HEK293 (cell line): ENCODE measurements around the gene UBE3A.

ENCODE experiments used
- CTCF ChIA-PET: fragments of 350-600 bp; formaldehyde crosslinking; extraction: SDS; loops from one replicate; lab custom pipeline; 2021; ENCODE audit warnings: antibody characterized with exemption; lab: Yijun Ruan, JAX
- POLR2A ChIA-PET: fragments of 300-600 bp; formaldehyde crosslinking; extraction: SDS; loops from one replicate; lab custom pipeline; 2020; ENCODE audit warnings: antibody characterized with exemption, inconsistent platforms; lab: Yijun Ruan, JAX
- H3K27ac ChIP-seq: fragments of 200-500 bp; sonication (Bioruptor generic); 2 replicates; pipeline ENCODE4 v1.5.1; 2014; ENCODE audit warnings: low read depth, low read length, control low read depth, inconsistent platforms; ENCODE audit errors: extremely low read depth
- H3K36me3 ChIP-seq, 2 experiments: fragments of 200-500 bp in 1 of 2; sonication (Bioruptor generic) in 1 of 2; 1 replicate in 1 of 2; 2 replicates in 1 of 2; pipeline ENCODE4 v1.5.1; 2014 to 2017; ENCODE audit warnings: inconsistent platforms in 2 of 2, low read length in 2 of 2; ENCODE audit not compliant: control insufficient read depth in 2 of 2, insufficient read depth in 1 of 2
- H3K4me1 ChIP-seq: fragments of 200-500 bp; sonication (Bioruptor generic); 2 replicates; pipeline ENCODE4 v1.5.1; 2014; ENCODE audit warnings: mild to moderate bottlenecking, low read length, inconsistent platforms; ENCODE audit not compliant: control insufficient read depth, insufficient read depth
- H3K4me3 ChIP-seq: 2 replicates; pipeline ENCODE4 v1.5.1; 2011; ENCODE audit warnings: low read depth, mild to moderate bottlenecking, control low read depth, low read length, moderate library complexity
- H3K9me3 ChIP-seq: fragments of 200-500 bp; sonication (Bioruptor generic); 2 replicates; pipeline ENCODE4 v1.5.1; 2014; ENCODE audit warnings: low read depth, low read length, inconsistent platforms; ENCODE audit not compliant: control insufficient read depth, insufficient read depth
- BCL11B ChIP-seq: fragments of 450-650 bp; formaldehyde crosslinking; IDR thresholded peaks from 2 replicates; pipeline ENCODE4 v1.5.1; 2016; ENCODE audit warnings: low read depth, missing biosample characterization, missing genetic modification characterization
- MYNN ChIP-seq: fragments of 450-650 bp; formaldehyde crosslinking; IDR thresholded peaks from 2 replicates; pipeline ENCODE4 v1.5.1; 2016; ENCODE audit warnings: missing biosample characterization, missing genetic modification characterization, borderline replicate concordance
- YY2 ChIP-seq: fragments of 450-650 bp; formaldehyde crosslinking; IDR thresholded peaks from 2 replicates; pipeline ENCODE4 v1.5.1; 2016; ENCODE audit warnings: missing biosample characterization, missing genetic modification characterization
- ZNF138 ChIP-seq: fragments of 450-650 bp; formaldehyde crosslinking; IDR thresholded peaks from 2 replicates; pipeline ENCODE4 v1.5.1; 2016; ENCODE audit warnings: missing biosample characterization, missing genetic modification characterization, borderline replicate concordance
- ZNF157 ChIP-seq: fragments of 450-650 bp; formaldehyde crosslinking; IDR thresholded peaks from 2 replicates; pipeline ENCODE4 v1.5.1; 2016; ENCODE audit warnings: missing biosample characterization, missing genetic modification characterization
- ZNF24 ChIP-seq: fragments of 450-650 bp; formaldehyde crosslinking; IDR thresholded peaks from 2 replicates; pipeline ENCODE4 v1.5.1; 2016; ENCODE audit warnings: missing biosample characterization, missing genetic modification characterization
- ZNF623 ChIP-seq: fragments of 450-650 bp; formaldehyde crosslinking; IDR thresholded peaks from 2 replicates; pipeline ENCODE4 v1.5.1; 2016; ENCODE audit warnings: missing biosample characterization, missing genetic modification characterization
- ZNF624 ChIP-seq: fragments of 450-650 bp; formaldehyde crosslinking; IDR thresholded peaks from 2 replicates; pipeline ENCODE4 v1.5.1; 2017; ENCODE audit warnings: missing biosample characterization, missing genetic modification characterization
- ZNF677 ChIP-seq: fragments of 450-650 bp; IDR thresholded peaks from 2 replicates; pipeline ENCODE4 v1.5.0; 2018; ENCODE audit warnings: missing biosample characterization, mild to moderate bottlenecking, missing genetic modification characterization, moderate library complexity
- ZNF701 ChIP-seq: fragments of 450-650 bp; formaldehyde crosslinking; IDR thresholded peaks from 2 replicates; pipeline ENCODE4 v1.5.1; 2016; ENCODE audit warnings: missing biosample characterization, missing genetic modification characterization
- ZNF707 ChIP-seq: fragments of 450-650 bp; formaldehyde crosslinking; IDR thresholded peaks from 2 replicates; pipeline ENCODE4 v1.5.1; 2016; ENCODE audit warnings: missing biosample characterization, missing genetic modification characterization
- ZNF776 ChIP-seq: fragments of 450-650 bp; formaldehyde crosslinking; IDR thresholded peaks from 2 replicates; pipeline ENCODE4 v1.5.0; 2017; ENCODE audit warnings: missing biosample characterization, missing genetic modification characterization, borderline replicate concordance
- TF ChIP-seq, protein P1 (sequence below): sonication (generic); formaldehyde crosslinking; IDR thresholded peaks from 2 replicates; pipeline ENCODE4 v1.8.1; 2022; ENCODE audit warnings: mild to moderate bottlenecking, moderate library complexity, missing genetic modification reagents
- TF ChIP-seq, protein P2 (sequence below): fragments of 450-650 bp; formaldehyde crosslinking; IDR thresholded peaks from 2 replicates; pipeline ENCODE4 v1.5.1; 2017; ENCODE audit warnings: missing biosample characterization, missing genetic modification characterization
- TF ChIP-seq, protein P3 (sequence below): fragments of 450-650 bp; formaldehyde crosslinking; IDR thresholded peaks from 2 replicates; pipeline ENCODE4 v1.5.1; 2016; ENCODE audit warnings: missing biosample characterization, missing genetic modification characterization
- TF ChIP-seq, protein P4 (sequence below): fragments of 450-650 bp; formaldehyde crosslinking; IDR thresholded peaks from 2 replicates; pipeline ENCODE4 v1.5.1; 2016; ENCODE audit warnings: missing biosample characterization, missing genetic modification characterization
- TF ChIP-seq, protein P5 (sequence below): fragments of 450-650 bp; formaldehyde crosslinking; IDR thresholded peaks from 2 replicates; pipeline ENCODE4 v1.5.0; 2017; ENCODE audit warnings: missing biosample characterization, missing genetic modification characterization, borderline replicate concordance

The UBE3A gene

DNA sequence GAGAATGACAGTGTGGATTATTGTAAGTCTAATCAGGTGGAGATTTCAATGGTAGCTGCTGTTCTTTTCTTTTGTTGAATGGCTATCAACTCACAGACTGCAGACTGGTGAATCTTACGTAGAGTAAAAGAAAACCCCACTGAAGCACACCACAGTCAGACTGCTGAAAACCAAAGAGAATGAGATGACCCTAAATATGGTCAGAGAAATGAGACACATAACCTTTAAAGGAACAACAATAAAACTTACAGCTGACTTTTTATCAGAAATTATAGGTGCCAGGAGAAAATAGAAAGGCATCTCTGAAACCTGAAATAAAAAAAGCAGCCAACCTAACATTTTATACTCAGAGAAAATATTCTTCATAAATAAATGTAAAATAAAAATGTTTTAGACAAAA is 12.7 kb upstream of the UBE3A start:
- no peaks in the 10 kb centered on the region for H3K36me3 ChIP-seq
- H3K9me3 ChIP-seq, result no peaks in the 10 kb centered on the region
- CTCF ChIA-PET, result no interaction called here
- no peak overlapping the region for H3K27ac ChIP-seq
- POLR2A ChIA-PET, result no interaction called here
- no peaks in the 10 kb centered on the region for H3K4me1 ChIP-seq
- TF ChIP-seq ZNF677 (tag by site-specific recombination), result no peak
- TF ChIP-seq ZNF701 (tag by site-specific recombination), result no peak
- TF ChIP-seq BCL11B (tag by site-specific recombination), result no peak
- TF ChIP-seq ZNF138 (tag by site-specific recombination), result no peak
- TF ChIP-seq ZNF707 (tag by site-specific recombination), result no peak
- TF ChIP-seq, protein P1, sequence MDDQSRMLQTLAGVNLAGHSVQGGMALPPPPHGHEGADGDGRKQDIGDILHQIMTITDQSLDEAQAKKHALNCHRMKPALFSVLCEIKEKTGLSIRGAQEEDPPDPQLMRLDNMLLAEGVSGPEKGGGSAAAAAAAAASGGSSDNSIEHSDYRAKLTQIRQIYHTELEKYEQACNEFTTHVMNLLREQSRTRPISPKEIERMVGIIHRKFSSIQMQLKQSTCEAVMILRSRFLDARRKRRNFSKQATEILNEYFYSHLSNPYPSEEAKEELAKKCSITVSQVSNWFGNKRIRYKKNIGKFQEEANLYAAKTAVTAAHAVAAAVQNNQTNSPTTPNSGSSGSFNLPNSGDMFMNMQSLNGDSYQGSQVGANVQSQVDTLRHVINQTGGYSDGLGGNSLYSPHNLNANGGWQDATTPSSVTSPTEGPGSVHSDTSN (CRISPR knock-in tag), result no peak
- TF ChIP-seq ZNF24 (tag by site-specific recombination), result no peak
- TF ChIP-seq ZNF623 (tag by site-specific recombination), result no peak
- TF ChIP-seq, protein P2, sequence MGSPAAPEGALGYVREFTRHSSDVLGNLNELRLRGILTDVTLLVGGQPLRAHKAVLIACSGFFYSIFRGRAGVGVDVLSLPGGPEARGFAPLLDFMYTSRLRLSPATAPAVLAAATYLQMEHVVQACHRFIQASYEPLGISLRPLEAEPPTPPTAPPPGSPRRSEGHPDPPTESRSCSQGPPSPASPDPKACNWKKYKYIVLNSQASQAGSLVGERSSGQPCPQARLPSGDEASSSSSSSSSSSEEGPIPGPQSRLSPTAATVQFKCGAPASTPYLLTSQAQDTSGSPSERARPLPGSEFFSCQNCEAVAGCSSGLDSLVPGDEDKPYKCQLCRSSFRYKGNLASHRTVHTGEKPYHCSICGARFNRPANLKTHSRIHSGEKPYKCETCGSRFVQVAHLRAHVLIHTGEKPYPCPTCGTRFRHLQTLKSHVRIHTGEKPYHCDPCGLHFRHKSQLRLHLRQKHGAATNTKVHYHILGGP (tag by site-specific recombination), result no peak
- H3K4me3 ChIP-seq, result no peak overlapping the region

DNA sequence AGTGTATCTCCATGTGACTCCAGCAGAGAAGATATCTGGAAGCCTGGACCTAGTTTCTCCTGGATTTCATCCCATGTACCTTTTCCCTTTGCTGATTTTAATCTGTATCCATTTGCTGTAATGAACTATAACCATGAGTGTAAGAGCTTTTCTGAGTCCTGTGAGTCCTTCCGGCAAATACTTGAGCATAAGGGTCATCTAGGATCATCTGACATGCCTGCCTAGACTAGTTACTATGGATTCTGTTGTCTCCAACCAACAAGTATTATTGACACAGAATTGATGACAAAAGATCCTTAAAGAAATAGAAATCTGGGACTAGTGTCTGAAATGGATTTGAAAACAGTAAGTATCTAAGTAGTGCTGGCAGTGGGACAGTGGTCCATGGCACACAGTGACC is 11.3 kb upstream of the UBE3A start:
- H3K9me3 ChIP-seq, result no peaks in the 10 kb centered on the region
- POLR2A ChIA-PET, result no interaction called here
- TF ChIP-seq ZNF157 (no peak), MYNN (no peak), YY2 (no peak), ZNF624 (tag by site-specific recombination) (no peak), ZNF776 (tag by site-specific recombination) (no peak)
- TF ChIP-seq, protein P3, sequence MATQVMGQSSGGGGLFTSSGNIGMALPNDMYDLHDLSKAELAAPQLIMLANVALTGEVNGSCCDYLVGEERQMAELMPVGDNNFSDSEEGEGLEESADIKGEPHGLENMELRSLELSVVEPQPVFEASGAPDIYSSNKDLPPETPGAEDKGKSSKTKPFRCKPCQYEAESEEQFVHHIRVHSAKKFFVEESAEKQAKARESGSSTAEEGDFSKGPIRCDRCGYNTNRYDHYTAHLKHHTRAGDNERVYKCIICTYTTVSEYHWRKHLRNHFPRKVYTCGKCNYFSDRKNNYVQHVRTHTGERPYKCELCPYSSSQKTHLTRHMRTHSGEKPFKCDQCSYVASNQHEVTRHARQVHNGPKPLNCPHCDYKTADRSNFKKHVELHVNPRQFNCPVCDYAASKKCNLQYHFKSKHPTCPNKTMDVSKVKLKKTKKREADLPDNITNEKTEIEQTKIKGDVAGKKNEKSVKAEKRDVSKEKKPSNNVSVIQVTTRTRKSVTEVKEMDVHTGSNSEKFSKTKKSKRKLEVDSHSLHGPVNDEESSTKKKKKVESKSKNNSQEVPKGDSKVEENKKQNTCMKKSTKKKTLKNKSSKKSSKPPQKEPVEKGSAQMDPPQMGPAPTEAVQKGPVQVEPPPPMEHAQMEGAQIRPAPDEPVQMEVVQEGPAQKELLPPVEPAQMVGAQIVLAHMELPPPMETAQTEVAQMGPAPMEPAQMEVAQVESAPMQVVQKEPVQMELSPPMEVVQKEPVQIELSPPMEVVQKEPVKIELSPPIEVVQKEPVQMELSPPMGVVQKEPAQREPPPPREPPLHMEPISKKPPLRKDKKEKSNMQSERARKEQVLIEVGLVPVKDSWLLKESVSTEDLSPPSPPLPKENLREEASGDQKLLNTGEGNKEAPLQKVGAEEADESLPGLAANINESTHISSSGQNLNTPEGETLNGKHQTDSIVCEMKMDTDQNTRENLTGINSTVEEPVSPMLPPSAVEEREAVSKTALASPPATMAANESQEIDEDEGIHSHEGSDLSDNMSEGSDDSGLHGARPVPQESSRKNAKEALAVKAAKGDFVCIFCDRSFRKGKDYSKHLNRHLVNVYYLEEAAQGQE, result no peak
- TF ChIP-seq, protein P4, sequence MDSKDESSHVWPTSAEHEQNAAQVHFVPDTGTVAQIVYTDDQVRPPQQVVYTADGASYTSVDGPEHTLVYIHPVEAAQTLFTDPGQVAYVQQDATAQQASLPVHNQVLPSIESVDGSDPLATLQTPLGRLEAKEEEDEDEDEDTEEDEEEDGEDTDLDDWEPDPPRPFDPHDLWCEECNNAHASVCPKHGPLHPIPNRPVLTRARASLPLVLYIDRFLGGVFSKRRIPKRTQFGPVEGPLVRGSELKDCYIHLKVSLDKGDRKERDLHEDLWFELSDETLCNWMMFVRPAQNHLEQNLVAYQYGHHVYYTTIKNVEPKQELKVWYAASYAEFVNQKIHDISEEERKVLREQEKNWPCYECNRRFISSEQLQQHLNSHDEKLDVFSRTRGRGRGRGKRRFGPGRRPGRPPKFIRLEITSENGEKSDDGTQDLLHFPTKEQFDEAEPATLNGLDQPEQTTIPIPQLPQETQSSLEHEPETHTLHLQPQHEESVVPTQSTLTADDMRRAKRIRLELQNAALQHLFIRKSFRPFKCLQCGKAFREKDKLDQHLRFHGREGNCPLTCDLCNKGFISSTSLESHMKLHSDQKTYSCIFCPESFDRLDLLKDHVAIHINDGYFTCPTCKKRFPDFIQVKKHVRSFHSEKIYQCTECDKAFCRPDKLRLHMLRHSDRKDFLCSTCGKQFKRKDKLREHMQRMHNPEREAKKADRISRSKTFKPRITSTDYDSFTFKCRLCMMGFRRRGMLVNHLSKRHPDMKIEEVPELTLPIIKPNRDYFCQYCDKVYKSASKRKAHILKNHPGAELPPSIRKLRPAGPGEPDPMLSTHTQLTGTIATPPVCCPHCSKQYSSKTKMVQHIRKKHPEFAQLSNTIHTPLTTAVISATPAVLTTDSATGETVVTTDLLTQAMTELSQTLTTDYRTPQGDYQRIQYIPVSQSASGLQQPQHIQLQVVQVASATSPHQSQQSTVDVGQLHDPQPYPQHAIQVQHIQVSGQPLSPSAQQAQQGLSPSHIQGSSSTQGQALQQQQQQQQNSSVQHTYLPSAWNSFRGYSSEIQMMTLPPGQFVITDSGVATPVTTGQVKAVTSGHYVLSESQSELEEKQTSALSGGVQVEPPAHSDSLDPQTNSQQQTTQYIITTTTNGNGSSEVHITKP (tag by site-specific recombination), result no peak
- TF ChIP-seq, protein P5, sequence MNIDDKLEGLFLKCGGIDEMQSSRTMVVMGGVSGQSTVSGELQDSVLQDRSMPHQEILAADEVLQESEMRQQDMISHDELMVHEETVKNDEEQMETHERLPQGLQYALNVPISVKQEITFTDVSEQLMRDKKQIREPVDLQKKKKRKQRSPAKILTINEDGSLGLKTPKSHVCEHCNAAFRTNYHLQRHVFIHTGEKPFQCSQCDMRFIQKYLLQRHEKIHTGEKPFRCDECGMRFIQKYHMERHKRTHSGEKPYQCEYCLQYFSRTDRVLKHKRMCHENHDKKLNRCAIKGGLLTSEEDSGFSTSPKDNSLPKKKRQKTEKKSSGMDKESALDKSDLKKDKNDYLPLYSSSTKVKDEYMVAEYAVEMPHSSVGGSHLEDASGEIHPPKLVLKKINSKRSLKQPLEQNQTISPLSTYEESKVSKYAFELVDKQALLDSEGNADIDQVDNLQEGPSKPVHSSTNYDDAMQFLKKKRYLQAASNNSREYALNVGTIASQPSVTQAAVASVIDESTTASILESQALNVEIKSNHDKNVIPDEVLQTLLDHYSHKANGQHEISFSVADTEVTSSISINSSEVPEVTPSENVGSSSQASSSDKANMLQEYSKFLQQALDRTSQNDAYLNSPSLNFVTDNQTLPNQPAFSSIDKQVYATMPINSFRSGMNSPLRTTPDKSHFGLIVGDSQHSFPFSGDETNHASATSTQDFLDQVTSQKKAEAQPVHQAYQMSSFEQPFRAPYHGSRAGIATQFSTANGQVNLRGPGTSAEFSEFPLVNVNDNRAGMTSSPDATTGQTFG (tag by site-specific recombination), result no peak
- TF ChIP-seq, all 188 proteins: peak for 0
- CTCF ChIA-PET, result no interaction called here
- Histone ChIP-seq H3K4me1 (no peaks in the 10 kb centered on the region), H3K27ac (no peak overlapping the region), H3K4me3 (no peak overlapping the region), H3K36me3 (no peaks in the 10 kb centered on the region)
